PC-3 (cell line): ENCODE results near the gene IL1R2.

Experiments used
- EZH2phosphoT487 ChIP-seq: fragments of 300-600 bp; sonication (generic); IDR thresholded peaks from 2 replicates; pipeline ENCODE4 v1.6.1; 2018; ENCODE audit warnings: mild to moderate bottlenecking, antibody characterized with exemption, low read length, borderline replicate concordance
- TF ChIP-seq, protein P1 (sequence below): fragments of 300-600 bp; sonication (generic); conservative IDR thresholded peaks from 2 replicates; pipeline ENCODE4 v1.5.1; 2017; ENCODE audit warnings: antibody characterized with exemption, low read depth, mild to moderate bottlenecking, low read length

DNA sequence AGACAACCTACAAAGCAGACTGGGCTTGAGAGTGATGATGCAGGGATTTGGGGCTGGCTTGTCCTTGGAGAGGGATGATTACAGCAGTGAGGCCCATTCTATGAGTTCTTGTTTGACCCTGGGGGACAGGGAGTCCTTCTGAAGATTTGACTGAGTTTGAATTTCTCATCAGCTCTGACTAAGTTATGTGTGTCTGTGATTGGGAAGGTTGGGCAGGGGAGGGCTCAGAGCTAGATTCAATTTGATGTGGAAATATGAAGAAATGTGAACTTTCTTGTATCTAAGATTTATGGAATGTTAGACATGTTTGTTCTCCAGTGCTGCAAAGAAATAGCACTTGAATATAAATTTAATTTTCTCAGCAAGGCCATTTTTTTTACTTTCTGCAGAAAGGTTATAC is 19.9 kb upstream of the IL1R2 start:
- TF ChIP-seq, protein P1, sequence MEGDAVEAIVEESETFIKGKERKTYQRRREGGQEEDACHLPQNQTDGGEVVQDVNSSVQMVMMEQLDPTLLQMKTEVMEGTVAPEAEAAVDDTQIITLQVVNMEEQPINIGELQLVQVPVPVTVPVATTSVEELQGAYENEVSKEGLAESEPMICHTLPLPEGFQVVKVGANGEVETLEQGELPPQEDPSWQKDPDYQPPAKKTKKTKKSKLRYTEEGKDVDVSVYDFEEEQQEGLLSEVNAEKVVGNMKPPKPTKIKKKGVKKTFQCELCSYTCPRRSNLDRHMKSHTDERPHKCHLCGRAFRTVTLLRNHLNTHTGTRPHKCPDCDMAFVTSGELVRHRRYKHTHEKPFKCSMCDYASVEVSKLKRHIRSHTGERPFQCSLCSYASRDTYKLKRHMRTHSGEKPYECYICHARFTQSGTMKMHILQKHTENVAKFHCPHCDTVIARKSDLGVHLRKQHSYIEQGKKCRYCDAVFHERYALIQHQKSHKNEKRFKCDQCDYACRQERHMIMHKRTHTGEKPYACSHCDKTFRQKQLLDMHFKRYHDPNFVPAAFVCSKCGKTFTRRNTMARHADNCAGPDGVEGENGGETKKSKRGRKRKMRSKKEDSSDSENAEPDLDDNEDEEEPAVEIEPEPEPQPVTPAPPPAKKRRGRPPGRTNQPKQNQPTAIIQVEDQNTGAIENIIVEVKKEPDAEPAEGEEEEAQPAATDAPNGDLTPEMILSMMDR = no peak
- TF ChIP-seq EZH2phosphoT487 = no peak
